GM19467 (cell line): ENCODE results near the gene CKM.
"Not testable (repeated sequence)": the region's sequence is repeated elsewhere in the genome, so short reads cannot be mapped to it uniquely, and the experiment has no call there.

ENCODE experiments used
- ATAC-seq: cut with Tn5 transposase; IDR thresholded peaks from one replicate; pipeline ENCODE4 v1.9.1; 2021; ENCODE audit warnings: mild to moderate bottlenecking, moderate library complexity; ENCODE audit not compliant: unreplicated experiment

The CKM gene

GRCh38 chr19:45349430-45349941, 26.8 kb upstream of the CKM start:
- no peak for ATAC-seq

GRCh38 chr19:45349126-45349415, 26.4 kb upstream of the CKM start:
- ATAC-seq: no peak

DNA sequence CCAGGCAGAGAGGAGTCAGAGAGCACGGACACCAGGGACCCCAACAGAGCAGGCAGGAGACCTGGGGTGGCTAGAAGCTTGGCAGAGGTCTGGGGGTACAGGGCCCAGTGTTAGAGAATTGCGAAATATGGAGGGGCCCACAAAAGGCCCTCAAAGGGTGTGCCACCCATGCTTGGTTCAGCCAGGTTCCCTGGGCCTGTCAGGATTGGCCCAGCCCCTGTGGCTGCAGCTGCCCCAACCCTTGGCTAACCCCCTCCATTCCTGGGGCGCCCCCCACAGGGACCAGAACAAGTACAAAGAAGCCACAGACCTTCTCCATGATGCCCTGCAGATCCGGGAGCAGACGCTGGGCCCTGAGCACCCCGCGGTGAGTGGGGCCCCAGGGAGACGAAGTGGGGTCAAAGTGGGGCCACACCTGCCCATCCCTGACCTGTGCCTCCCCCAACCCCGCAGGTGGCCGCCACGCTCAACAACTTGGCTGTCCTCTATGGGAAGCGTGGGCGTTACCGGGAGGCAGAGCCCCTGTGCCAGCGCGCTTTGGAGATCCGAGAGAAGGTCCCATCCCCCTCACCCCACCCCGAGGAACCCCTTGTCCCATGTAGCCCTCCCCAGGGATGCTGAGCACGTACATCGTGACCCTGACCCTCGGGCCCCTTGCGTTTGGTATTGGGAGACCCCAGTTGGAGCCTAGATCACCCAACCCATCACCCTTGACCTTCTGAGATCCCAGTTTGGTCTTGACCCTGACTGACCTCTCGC, 25.9 kb upstream of the CKM start:
- ATAC-seq: no peak

GRCh38 chr19:45347570-45348366, 25.1 kb upstream of the CKM start:
- ATAC-seq: no peak

DNA sequence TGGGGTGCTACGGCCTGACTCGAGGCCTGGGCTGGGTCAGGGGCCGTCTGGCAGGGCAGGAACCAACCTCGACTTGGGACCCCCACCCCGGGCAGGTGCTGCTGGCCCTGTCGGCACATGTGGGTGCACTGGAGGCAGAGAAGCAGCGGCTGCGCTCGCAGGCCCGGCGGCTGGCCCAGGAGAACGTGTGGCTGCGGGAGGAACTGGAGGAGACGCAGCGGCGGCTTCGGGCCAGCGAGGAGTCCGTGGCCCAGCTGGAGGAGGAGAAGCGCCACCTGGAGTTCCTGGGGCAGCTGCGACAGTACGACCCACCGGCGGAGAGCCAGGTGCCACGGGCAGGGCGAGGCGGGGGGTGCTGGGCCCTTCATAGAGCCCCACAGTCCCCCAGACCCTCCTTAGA, 23.8 kb upstream of the CKM start:
- ATAC-seq: no peak

DNA sequence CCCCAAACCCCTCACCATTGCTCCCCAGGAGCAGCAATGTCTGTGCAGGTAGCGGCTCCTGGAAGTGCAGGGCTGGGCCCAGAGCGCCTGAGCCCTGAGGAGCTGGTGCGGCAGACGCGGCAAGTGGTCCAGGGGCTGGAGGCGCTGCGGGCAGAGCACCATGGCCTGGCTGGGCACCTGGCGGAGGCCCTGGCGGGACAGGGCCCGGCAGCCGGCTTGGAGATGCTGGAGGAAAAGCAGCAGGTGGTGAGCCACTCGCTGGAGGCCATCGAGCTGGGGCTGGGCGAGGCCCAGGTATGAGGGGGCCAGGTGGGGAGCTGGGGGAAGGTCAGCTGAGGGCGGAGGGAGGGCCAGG, 22.8 kb upstream of the CKM start:
- no peak for ATAC-seq

DNA sequence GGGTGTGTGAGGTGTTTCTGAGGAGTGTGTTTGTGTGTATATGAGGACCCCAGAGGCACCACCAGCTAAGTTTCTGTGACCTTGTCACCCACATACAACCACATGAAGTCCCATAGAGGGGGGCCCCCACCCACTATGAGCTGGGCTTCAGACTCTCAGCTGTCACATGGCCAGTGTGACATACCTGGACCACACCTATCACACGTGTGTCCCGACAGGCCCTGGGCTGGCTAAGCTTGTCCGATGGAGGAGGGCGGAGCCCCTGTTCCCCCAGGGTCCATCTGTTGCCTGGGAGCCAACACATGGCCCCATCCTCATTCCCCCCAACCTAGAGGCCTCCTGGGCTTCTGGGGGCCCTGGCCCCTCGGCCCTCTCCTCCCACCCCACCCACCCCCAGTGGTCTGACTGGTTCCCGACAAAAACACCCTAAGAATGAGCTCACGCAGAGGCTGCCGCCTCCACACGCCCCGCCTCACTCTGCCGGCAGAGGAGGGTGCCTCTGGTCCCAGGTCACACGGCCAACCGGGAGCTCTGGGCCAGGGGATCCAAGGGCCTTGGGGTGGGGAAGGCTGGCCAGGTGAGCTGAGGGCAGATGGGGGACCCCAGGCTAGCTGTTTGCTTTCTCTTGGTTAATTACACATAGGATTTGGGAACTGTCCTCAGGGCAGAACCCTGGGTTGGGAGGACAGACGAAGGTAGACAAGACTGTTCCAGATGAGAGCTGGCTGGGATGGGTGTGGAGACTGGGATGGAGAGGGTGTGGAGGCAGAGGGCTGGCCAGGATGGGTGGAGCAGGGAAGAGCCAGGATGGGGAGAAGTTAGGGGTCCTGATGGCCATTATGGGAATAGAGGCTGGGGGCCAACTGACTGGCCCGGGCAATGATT, 22.2 kb upstream of the CKM start:
- no peak for ATAC-seq

DNA sequence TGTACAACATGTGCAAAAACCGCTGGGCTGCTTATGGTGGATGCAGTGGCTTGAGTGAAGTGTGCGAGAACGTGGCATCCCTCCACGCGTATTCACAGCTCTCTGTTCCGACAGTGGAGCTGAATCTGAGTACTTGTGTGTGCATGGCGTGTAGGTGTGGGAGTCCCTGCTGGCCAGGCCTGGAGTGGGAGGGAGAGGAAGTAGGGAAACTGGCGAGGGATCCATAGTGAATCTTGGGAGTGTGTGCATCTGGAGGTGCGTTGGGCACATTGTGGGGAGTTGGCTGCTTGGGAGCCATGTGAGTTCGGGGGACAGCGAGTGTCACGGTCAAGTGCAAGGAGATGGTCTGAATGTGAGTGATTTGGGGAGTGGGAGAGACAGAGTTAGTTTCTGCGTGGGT, 20.2 kb upstream of the CKM start:
- ATAC-seq: no peak

- ATAC-seq: no peak
Measured at GRCh38 chr19:45340899-45341453, 18.3 kb upstream of the CKM start.

DNA sequence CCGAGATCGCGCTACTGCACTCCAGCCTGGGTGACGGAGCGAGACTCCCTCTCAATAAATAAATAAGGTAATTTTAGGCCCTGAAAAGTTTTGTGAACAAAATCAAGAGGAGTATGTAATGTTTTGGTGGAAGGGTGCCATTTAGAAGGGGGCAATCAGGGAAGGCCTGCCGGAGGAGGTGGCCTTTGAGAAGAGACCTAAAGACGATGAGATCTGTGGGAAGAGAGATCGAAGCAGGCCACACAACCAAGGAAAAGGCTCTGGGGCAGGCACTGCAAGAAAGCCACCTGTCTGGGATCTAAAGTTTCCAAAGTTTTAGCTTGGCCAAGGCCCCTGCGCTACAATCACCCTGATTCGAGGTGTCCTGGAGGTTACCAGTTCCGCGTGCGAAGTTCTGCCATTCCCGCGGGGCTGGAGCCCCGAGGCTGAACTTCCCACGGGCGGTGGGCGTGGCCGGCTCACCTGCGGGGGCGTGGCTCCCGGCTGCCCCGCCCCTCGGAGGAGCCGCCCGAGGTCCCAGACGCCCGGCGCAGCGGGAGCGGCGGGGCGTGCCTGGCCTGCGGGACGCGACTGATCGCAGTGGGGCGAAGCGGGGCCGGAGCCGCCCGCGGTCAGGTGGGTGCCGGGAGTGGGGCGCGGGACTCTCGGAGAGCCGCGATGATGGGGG, 17.7 kb upstream of the CKM start, which contains the start of gene KLC3:
Gene KLC3 (plus strand): TSS at position 519 of the 667 bp plus-strand sequence. CDS start 4,792 bp downstream, outside the sequence.
- ATAC-seq: no peak

DNA sequence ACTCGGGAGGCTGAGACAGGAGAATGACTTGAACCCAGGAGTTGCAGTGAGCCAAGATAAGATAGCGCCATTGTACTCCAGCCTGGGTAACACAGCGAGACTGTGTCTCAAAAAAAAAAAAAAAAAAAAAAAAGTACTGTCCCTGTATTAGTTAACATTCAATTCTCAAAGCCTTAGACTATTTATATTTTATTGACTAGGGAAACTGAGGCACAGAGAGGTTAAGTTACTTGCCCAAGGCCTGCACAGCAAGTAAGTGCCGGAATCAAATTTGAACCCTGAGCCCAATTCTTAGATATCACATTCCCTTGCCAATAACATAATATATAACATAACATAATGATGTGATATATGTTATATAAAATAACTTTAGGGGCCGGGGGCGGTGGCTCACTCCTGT, 17.0 kb upstream of the CKM start:
- ATAC-seq: no peak

DNA sequence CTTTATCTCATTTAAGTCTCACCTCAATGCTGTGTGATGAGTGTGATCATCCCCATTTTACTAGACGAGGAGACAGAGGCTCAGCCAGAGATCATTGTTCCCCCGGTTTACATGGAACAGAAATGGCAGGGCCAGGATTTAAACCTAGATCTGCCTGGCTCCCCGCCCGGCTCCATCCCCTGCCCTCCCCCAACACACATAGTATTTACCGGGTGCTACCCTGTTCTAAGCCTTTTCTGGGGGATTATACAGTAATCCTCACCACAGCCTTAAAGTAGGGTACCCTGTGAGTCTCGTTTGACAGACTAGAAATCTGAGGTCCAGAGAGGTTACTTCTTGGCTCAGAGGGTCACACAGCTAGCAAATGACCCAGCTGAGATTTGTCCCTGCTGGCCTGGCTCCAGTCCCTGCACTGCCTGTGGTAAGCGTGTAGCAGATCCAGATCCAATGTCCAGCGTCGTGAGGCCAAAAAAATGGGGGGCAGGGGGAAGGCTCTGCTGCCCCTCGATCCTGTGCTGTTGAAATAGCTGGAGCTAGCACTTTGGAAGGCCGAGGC, 14.1 kb upstream of the CKM start:
- no peak for ATAC-seq

- not testable (repeated sequence) for ATAC-seq
Measured at GRCh38 chr19:45334881-45335280, 12.2 kb upstream of the CKM start.

DNA sequence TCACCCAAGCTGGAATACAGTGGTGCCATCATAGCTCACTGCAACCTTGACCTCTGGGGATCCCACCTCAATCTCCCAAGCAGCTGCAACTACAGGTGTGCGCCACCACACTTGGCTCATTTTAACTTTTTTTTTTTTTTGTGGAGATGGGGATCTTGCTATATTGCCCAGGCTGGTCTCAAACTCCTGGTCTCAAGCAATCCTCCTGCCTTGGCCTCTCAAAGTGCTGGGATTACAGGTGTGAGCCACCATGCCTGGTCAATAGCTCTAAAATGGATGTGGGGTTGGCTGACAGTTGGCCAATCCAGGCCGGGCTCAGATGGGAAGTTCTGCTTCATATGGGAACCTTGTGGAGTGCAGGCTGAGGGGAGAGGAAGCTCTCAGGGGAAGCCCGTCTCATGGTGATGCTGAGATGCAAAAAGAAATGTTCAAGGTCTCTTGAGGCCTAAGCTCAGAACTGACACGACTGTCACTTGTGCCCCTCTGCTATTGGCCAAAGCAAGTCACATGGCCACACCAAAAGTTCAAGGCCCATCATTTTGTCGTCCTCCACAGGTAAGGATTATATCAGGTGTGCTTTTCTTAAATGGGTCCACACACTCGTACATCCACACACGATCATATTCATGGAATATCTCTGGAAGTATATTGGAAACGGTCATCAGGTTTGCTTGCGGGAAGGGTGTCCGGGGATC, 11.1 kb upstream of the CKM start:
- ATAC-seq: no peak

- no peak for ATAC-seq
Measured at GRCh38 chr19:45331411-45331810, 8.7 kb upstream of the CKM start.

DNA sequence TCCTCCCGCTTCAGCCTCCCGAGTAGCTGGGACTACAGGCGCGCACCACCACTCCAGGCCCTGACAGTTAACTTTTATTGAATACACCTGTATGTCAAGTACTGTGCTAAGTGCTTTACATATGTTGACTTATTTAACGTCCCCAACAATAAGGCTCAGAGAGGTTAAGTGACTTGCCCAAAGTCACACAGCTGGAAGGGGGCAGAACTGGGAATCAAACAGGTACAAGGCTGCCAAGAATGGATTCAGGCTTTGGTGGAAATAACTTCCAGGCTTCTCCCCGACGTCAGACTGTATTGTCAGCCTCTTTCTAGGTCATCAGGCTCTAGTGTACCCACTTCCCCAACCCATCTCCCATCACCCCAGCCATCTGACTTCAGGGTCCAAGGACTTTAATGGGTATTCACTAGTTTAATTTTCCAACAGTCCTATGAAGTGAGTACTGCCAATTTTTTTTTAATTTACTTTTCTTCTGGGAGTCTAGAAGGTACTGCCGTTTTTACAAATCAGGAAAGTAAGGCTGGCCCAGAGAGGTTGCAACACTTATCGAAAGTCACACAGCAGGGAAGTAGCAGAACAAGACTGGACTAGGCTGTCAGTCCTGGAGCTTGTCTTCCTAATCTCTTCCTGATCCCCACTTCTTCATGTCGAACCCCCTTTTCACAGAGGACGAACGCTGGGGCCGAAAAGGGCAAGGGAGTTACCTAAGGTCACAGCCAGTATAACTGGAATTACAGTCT, 4.9 kb upstream of the CKM start:
- no peak for ATAC-seq

- no peak for ATAC-seq
Measured at GRCh38 chr19:45324349-45324907, 1.8 kb upstream of the CKM start.

GRCh38 chr19:45323671-45324081, 1.0 kb upstream of the CKM start:
- ATAC-seq: no peak

GRCh38 chr19:45322311-45322710, 364 bp downstream of the CKM start:
- ATAC-seq: no peak
